GM12865 (cell line): Measurements from ENCODE around the gene ODC1.

ENCODE experiments used
- DNase-seq: peaks from one replicate; pipeline ENCODE4 v3.0.0; 2010; ENCODE audit warnings: low read depth
- H3K4me3 ChIP-seq: 2 replicates; pipeline ENCODE4 v1.5.1; 2011; ENCODE audit warnings: mild to moderate bottlenecking, low read depth, low read length, control low read depth
- CTCF ChIP-seq: IDR thresholded peaks from 2 replicates; pipeline ENCODE4 v1.5.1; 2011; ENCODE audit warnings: low read length, control low read depth, low read depth, inconsistent platforms; ENCODE audit not compliant: insufficient read depth; ENCODE audit errors: missing control alignments

The ODC1 gene

GRCh38 chr2:10482913-10483312 is 34.8 kb upstream of the ODC1 start:
- H3K4me3 ChIP-seq = no peak overlapping the region
- no peak for TF ChIP-seq CTCF
- no peak for DNase-seq

- DNase-seq = no peak
- H3K4me3 ChIP-seq = no peak overlapping the region
- no peak for TF ChIP-seq CTCF
Observed at GRCh38 chr2:10482460-10482859, 34.3 kb upstream of the ODC1 start.

- no peak for TF ChIP-seq CTCF
- no peak for DNase-seq
- H3K4me3 ChIP-seq = no peak overlapping the region
Observed at GRCh38 chr2:10481666-10482157, 33.6 kb upstream of the ODC1 start.

GRCh38 chr2:10481055-10481665 is 33.0 kb upstream of the ODC1 start:
- no peak for TF ChIP-seq CTCF
- DNase-seq = no peak
- no peak overlapping the region for H3K4me3 ChIP-seq

- H3K4me3 ChIP-seq = no peak overlapping the region
- no peak for TF ChIP-seq CTCF
- DNase-seq = no peak
Observed at GRCh38 chr2:10480359-10480949, 32.3 kb upstream of the ODC1 start.

- no peak for TF ChIP-seq CTCF
- no peak for DNase-seq
- H3K4me3 ChIP-seq = no peak overlapping the region
Observed at GRCh38 chr2:10478916-10479315, 30.8 kb upstream of the ODC1 start.

- no peak overlapping the region for H3K4me3 ChIP-seq
- no peak for TF ChIP-seq CTCF
- DNase-seq = no peak
Observed at GRCh38 chr2:10478298-10478625, 30.1 kb upstream of the ODC1 start.
